Measurements from ENCODE around the gene GLYATL1.
"Not testable (repeated sequence)": the region's sequence is repeated elsewhere in the genome, so short reads cannot be mapped to it uniquely, and the experiment has no call there.

The GLYATL1 gene

DNA sequence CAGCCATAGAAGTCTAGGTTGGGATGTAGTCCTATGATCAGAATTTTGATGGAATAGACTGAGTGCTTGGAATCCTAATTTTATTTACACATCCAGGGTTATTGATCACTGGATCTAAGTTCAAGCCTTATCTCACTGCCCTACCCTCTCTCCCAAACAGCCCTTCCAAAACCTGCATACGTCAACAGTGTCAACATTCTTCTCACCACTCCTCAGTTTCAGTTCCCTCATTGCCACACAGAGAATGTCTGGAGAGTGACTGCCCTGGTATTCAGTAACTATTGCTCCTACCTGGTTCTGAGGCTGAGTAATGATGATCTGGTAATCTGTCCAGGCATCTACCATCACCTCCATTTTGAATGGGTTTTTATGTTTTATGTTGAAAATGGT, 60.0 kb downstream of the GLYATL1 start:
- no peak for DNase-seq

DNA sequence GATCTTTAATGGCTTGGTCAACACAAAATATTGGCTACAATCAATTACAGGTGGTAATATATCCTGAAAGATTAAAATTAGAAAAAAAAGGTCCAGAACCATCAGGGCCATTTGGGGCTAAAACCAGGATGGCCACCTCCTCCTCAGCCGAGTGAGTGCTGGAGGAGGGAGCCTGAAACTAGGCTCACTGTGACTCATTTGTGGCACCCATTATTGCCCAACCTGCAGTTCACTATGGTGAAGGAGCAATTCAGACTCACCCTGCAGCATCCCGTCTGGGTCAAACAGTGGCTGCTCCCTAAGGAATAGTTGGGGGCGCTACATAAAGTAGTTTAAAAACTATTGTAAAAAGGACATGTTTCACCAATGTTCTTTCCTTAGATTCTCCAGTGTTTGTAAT, 60.7 kb downstream of the GLYATL1 start:
- DNase-seq = no peak

DNA sequence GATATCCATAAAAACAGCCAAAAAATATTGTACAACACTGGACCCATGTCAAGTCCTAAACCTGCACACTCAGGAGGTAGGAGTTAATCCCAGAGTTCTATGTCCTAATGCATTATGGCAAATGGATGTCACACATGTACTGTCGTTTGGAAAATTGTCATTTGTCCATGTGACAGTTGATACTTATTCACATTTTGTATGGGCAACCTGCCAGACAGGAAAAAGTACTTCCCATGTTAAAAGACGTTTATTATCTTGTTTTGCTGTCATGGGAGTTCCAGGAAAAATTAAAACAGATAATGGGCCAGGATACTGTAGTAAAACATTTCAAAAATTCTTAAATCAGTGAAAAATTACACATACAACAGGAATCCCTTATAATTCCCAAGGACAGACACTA, 62.7 kb downstream of the GLYATL1 start:
- DNase-seq = not testable (repeated sequence)
